ENCODE results near the gene WNK4. TPM values are rescaled to one million over a fixed set of nuclear protein-coding genes. Genes with fewer than 3 reads are reported as not detected.

WNK4 gene
- total and polyA plus RNA-seq, 9 of the 15 experiments (the other 6 are each of a cell fraction or from before 2014, with no cell fraction given) = 0.32 to 25.8 (median 4.5) TPM

DNA sequence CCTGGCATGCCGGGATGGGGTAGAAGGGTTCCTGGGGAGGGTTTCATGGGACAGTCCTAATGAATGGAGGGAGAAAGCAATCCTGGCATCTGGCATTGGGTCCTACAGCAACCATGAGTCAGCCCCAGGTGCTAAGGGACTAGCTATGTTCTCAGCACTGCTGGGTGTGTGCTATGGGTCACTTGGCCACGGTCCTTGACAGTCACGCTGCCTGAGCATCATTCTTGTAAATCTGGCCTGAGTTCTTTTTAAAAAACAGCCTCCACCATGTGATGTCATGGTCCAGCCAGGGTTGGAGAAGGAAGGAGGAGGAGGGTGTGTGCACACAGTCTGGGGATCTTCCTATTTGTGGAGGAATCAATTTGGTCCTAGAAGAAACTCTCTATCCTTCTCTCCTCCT is 25.6 kb upstream of the WNK4 start:
- peaks cover 3% of the 10 kb centered on the region; the same call in 1 of the 2 replicates for H4K20me1 ChIP-seq (replicated peaks; ENCODE audit: control insufficient read depth, insufficient read depth, low read length)

More for the DNA sequence above, 25.6 kb upstream of the WNK4 start:
- H3K4me3 ChIP-seq = no peak overlapping the region
- peaks cover 7 to 19% of the 10 kb centered on the region in 2 experiments; a peak in 4 of 5 replicates for H3K4me1 ChIP-seq (replicated peaks in 1 of 2; ENCODE audit: control insufficient read depth in 2 of 2, insufficient read depth in 2 of 2, low read length in 2 of 2)
- DNase-seq (ENCODE audit: extremely low read depth in 1 of 4, low spot score in 3 of 4) = no peak
- ChIA-PET CTCF (ENCODE audit: low intra/inter-chr PET ratio) (no interaction called here), POLR2A (no interaction called here)
- no peak overlapping the region for H2AFZ ChIP-seq (ENCODE audit: low read depth, low read length)
- H3K9me3 ChIP-seq (replicated peaks; ENCODE audit: control insufficient read depth, insufficient read depth, low read depth, low read length) = no peaks in the 10 kb centered on the region
- no peaks in the 10 kb centered on the region for H3K9me1 ChIP-seq (ENCODE audit: control insufficient read depth, insufficient read depth, low read length)
- in situ Hi-C loops (cut with MboI) = no loop called here
- H3K79me2 ChIP-seq (ENCODE audit: control insufficient read depth, insufficient read depth, low read length) = no peaks in the 10 kb centered on the region
- no peaks in the 10 kb centered on the region for H3K36me3 ChIP-seq (ENCODE audit: control insufficient read depth, insufficient read depth, low read length)
- no peak overlapping the region for H3K27ac ChIP-seq (ENCODE audit: extremely low read depth, low read depth, low read length)
- H3K4me2 ChIP-seq (ENCODE audit: insufficient read depth, low read length) = no peak overlapping the region
- no peak overlapping the region for H3K9ac ChIP-seq (ENCODE audit: insufficient read depth in 1 of 2, low read depth in 2 of 2, low read length in 2 of 2)
- no TSS peak for BruUV-seq (replicated peaks)
- ATAC-seq = no peak
- no peak for TF ChIP-seq GTF2B (IDR thresholded peaks at IDR 0.05; ENCODE audit: extremely low read depth, insufficient read length)
- TF ChIP-seq DDX20 (tag; IDR thresholded peaks at IDR 0.05; ENCODE audit: low read depth) = no peak
- TF ChIP-seq, protein P1, sequence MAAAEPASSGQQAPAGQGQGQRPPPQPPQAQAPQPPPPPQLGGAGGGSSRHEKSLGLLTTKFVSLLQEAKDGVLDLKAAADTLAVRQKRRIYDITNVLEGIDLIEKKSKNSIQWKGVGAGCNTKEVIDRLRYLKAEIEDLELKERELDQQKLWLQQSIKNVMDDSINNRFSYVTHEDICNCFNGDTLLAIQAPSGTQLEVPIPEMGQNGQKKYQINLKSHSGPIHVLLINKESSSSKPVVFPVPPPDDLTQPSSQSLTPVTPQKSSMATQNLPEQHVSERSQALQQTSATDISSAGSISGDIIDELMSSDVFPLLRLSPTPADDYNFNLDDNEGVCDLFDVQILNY (CRISPR knock-in tag; IDR thresholded peaks at IDR 0.05) = no peak
- no peak for TF ChIP-seq NFXL1 (CRISPR knock-in tag; IDR thresholded peaks at IDR 0.05)
- no peak for TF ChIP-seq PKNOX1 (IDR thresholded peaks at IDR 0.05)
- no peak for TF ChIP-seq POLR2A (conservative IDR thresholded peaks at IDR 0.05)
- TF ChIP-seq ARNT (IDR thresholded peaks at IDR 0.05) = no peak
- no peak for TF ChIP-seq XRCC4 (IDR thresholded peaks at IDR 0.05; ENCODE audit: extremely low read depth, insufficient read depth, insufficient read length)
- no peak for TF ChIP-seq ETS2 (tag; IDR thresholded peaks at IDR 0.05; ENCODE audit: borderline replicate concordance, poor library complexity, severe bottlenecking)
- no peak for TF ChIP-seq PPARD (CRISPR knock-in tag; IDR thresholded peaks at IDR 0.05)
- TF ChIP-seq CBX2 (IDR thresholded peaks at IDR 0.05; ENCODE audit: insufficient read depth, low read length, poor library complexity, severe bottlenecking) = no peak
- no peak for TF ChIP-seq POLR2AphosphoS2 (IDR thresholded peaks at IDR 0.05; ENCODE audit: low read length)
- TF ChIP-seq ZBTB34 (CRISPR knock-in tag; IDR thresholded peaks at IDR 0.05) = no peak
- TF ChIP-seq, protein P2, sequence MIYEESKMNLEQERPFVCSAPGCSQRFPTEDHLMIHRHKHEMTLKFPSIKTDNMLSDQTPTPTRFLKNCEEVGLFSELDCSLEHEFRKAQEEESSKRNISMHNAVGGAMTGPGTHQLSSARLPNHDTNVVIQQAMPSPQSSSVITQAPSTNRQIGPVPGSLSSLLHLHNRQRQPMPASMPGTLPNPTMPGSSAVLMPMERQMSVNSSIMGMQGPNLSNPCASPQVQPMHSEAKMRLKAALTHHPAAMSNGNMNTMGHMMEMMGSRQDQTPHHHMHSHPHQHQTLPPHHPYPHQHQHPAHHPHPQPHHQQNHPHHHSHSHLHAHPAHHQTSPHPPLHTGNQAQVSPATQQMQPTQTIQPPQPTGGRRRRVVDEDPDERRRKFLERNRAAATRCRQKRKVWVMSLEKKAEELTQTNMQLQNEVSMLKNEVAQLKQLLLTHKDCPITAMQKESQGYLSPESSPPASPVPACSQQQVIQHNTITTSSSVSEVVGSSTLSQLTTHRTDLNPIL (CRISPR knock-in tag; IDR thresholded peaks at IDR 0.05) = no peak
- no peak for TF ChIP-seq SREBF1 (IDR thresholded peaks at IDR 0.05; ENCODE audit: borderline replicate concordance, low read depth, low read length)
- TF ChIP-seq CBX8 (IDR thresholded peaks at IDR 0.05; ENCODE audit: borderline replicate concordance, extremely low read depth, low read depth, low read length, poor library complexity, severe bottlenecking) = no peak
- TF ChIP-seq SAFB2 (IDR thresholded peaks at IDR 0.05; ENCODE audit: borderline replicate concordance, low read depth, low read length, severe bottlenecking) = no peak
- peaks cover 0 to 5% of the 10 kb centered on the region in 2 experiments; a peak in 2 of 5 replicates for H3K27me3 ChIP-seq (ENCODE audit: control insufficient read depth in 2 of 2, insufficient read depth in 2 of 2, low read length in 2 of 2)
- intact Hi-C loops (cut with micrococcal nuclease) = no loop called here
- no peak for FAIRE-seq
- WGBS (ENCODE audit: insufficient coverage, low coverage, missing lambda C conversion rate) = 12% methylated on average over 3 of the region's 3 CpGs

Data from K562 (cell line).